ENCODE results near the gene DGKZ.
"Not testable (repeated sequence)": the region's sequence is repeated elsewhere in the genome, so short reads cannot be mapped to it uniquely, and the experiment has no call there.

Gene DGKZ

DNA sequence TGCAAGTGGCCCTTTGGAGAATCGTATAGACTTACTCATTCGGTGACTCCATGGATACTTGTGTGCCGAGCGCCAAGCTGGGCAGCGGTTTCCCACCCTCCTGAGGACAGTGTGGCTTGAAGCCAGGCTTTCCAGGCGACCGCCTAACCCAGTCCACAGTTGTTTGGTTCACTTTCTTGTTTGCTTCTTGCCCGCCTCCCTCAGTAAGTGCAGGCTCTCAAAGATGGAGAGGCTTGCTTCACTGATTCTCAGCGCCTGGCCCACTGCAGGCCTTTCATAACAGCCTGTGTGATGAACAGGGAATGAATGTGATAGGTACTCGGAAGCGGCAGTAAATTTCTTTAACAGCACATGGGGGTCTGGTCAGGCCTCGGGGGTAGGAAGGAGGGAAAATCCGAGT, 23.0 kb downstream of the DGKZ start:
- no peaks in the 10 kb centered on the region for H4K20me1 ChIP-seq (ENCODE audit: insufficient read depth)
- H2AFZ ChIP-seq (ENCODE audit: low read depth), result no peak overlapping the region
- TF ChIP-seq, protein P1, sequence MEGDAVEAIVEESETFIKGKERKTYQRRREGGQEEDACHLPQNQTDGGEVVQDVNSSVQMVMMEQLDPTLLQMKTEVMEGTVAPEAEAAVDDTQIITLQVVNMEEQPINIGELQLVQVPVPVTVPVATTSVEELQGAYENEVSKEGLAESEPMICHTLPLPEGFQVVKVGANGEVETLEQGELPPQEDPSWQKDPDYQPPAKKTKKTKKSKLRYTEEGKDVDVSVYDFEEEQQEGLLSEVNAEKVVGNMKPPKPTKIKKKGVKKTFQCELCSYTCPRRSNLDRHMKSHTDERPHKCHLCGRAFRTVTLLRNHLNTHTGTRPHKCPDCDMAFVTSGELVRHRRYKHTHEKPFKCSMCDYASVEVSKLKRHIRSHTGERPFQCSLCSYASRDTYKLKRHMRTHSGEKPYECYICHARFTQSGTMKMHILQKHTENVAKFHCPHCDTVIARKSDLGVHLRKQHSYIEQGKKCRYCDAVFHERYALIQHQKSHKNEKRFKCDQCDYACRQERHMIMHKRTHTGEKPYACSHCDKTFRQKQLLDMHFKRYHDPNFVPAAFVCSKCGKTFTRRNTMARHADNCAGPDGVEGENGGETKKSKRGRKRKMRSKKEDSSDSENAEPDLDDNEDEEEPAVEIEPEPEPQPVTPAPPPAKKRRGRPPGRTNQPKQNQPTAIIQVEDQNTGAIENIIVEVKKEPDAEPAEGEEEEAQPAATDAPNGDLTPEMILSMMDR (conservative IDR thresholded peaks at IDR 0.05; ENCODE audit: low read depth, low read length), result no peak
- no peaks in the 10 kb centered on the region for H3K4me1 ChIP-seq (ENCODE audit: low read depth, poor library complexity, severe bottlenecking)
- no peak overlapping the region for H3K9ac ChIP-seq
- no peaks in the 10 kb centered on the region for H3K27me3 ChIP-seq (ENCODE audit: insufficient read depth, low read depth)
- H3K4me2 ChIP-seq, result no peak overlapping the region
- H3K79me2 ChIP-seq (ENCODE audit: insufficient read depth, low read depth), result no peaks in the 10 kb centered on the region
- no peaks in the 10 kb centered on the region for H3K36me3 ChIP-seq (ENCODE audit: insufficient read depth)
- no peak overlapping the region for H3K4me3 ChIP-seq (IDR thresholded peaks at IDR 0.05; ENCODE audit: insufficient read depth, low read depth, low read length)
- H3K27ac ChIP-seq, result no peak overlapping the region

DNA sequence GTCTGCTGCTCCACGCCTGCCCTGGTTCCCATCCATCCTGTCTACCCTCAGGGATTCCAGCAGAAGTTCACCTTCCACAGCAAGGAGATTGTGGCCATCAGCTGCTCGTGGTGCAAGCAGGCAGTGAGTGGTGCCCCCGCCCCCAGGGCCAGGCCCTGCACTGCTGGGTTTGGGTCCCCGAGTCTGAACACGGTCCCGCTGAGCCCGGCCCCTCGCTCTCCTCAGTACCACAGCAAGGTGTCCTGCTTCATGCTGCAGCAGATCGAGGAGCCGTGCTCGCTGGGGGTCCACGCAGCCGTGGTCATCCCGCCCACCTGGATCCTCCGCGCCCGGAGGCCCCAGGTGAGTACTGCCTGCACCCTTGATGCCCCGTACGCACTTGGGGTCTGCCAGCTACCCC, 24.0 kb downstream of the DGKZ start:
- not testable (repeated sequence) for H3K4me3 ChIP-seq (IDR thresholded peaks at IDR 0.05; ENCODE audit: insufficient read depth, low read depth, low read length); H3K36me3 ChIP-seq (ENCODE audit: insufficient read depth); H3K9ac ChIP-seq; H3K27me3 ChIP-seq (ENCODE audit: insufficient read depth, low read depth); H3K27ac ChIP-seq; H4K20me1 ChIP-seq (ENCODE audit: insufficient read depth); H3K4me1 ChIP-seq (ENCODE audit: low read depth, poor library complexity, severe bottlenecking); H3K79me2 ChIP-seq (ENCODE audit: insufficient read depth, low read depth); H2AFZ ChIP-seq (ENCODE audit: low read depth); H3K4me2 ChIP-seq

DNA sequence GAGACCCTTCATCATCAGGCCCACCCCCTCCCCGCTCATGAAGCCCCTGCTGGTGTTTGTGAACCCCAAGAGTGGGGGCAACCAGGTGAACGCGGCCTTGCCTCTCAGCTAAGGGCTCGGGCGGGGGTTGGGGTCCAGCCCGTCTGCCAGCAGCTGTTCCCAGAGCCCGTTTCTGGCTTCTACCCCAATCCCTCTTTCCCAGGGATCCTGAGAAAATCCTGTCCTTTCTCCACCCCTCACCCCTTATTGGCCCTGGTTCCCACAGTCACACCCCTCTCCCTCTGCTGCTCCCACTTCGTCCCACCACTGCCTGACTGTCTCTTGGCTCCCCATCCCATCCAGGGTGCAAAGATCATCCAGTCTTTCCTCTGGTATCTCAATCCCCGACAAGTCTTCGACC, 24.8 kb downstream of the DGKZ start:
- H3K9ac ChIP-seq, result no peak overlapping the region
- H3K36me3 ChIP-seq (ENCODE audit: insufficient read depth), result no peaks in the 10 kb centered on the region
- no peak overlapping the region for H3K4me3 ChIP-seq (IDR thresholded peaks at IDR 0.05; ENCODE audit: insufficient read depth, low read depth, low read length)
- no peak overlapping the region for H3K4me2 ChIP-seq
- TF ChIP-seq, protein P1 (conservative IDR thresholded peaks at IDR 0.05; ENCODE audit: low read depth, low read length), result no peak
- no peaks in the 10 kb centered on the region for H4K20me1 ChIP-seq (ENCODE audit: insufficient read depth)
- H3K27me3 ChIP-seq (ENCODE audit: insufficient read depth, low read depth), result no peaks in the 10 kb centered on the region
- no peak overlapping the region for H3K27ac ChIP-seq
- H2AFZ ChIP-seq (ENCODE audit: low read depth), result no peak overlapping the region
- H3K4me1 ChIP-seq (ENCODE audit: low read depth, poor library complexity, severe bottlenecking), result no peaks in the 10 kb centered on the region
- H3K79me2 ChIP-seq (ENCODE audit: insufficient read depth, low read depth), result no peaks in the 10 kb centered on the region

DNA sequence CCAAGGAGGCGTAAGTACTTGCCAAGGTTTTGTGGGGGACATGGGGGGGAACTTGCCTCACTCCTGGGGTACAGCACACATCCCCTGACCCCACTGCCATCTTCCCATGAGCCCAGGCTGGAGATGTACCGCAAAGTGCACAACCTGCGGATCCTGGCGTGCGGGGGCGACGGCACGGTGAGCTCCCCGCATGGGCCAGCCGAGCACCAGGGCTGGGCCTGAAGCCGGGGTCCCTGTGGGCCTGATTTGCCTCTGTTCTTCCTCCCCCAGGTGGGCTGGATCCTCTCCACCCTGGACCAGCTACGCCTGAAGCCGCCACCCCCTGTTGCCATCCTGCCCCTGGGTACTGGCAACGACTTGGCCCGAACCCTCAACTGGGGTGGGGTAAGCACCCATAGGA, 25.2 kb downstream of the DGKZ start:
- not testable (repeated sequence) for H3K36me3 ChIP-seq (ENCODE audit: insufficient read depth)

DNA sequence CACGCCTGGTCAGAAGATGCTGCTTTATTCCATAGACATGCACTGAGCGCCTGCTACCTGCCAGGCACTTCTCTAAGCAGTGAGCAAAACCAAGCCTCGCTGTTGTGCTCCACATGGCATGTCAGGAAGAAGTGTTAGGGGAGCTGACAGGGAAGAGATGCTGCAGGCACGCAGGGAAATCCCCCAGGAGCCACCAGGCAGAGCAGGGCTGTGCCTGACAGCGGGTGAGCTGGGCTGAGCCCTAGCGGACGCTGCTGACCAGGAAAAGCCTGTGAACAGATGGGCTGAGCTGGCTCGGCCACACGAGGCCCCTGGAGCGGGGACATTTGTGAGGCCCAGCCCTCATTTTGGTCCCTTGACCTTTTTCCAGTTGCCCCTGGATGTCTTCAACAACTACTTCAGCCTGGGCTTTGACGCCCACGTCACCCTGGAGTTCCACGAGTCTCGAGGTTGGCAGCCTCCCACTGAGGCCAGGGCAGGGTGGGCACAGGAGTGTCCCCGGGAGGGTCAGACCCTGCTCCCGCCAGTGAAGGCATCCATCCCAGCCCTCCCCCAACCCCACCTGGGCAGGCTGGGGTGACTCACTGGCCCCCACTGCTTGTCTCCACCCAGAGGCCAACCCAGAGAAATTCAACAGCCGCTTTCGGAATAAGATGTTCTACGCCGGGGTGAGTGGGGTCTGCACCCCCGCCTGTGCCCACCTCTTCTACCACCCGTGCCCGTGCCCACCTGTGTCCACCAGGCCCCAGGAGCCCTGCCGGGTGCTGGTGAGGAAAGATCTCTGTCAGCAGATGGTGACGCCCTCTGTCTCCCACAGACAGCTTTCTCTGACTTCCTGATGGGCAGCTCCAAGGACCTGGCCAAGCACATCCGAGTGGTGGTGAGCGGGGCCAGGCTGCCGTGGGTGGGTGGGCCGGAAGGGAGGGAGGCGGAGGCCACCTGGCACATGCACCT, 26.8 kb downstream of the DGKZ start:
- TF ChIP-seq, protein P1 (conservative IDR thresholded peaks at IDR 0.05; ENCODE audit: low read depth, low read length), result no peak
- no peaks in the 10 kb centered on the region for H3K27me3 ChIP-seq (ENCODE audit: insufficient read depth, low read depth)
- no peak overlapping the region for H3K27ac ChIP-seq
- H3K4me3 ChIP-seq (IDR thresholded peaks at IDR 0.05; ENCODE audit: insufficient read depth, low read depth, low read length), result no peak overlapping the region
- H2AFZ ChIP-seq (ENCODE audit: low read depth), result no peak overlapping the region
- H3K4me2 ChIP-seq, result no peak overlapping the region
- H3K9ac ChIP-seq, result no peak overlapping the region
- no peaks in the 10 kb centered on the region for H4K20me1 ChIP-seq (ENCODE audit: insufficient read depth)
- peaks cover 2% of the 10 kb centered on the region for H3K4me1 ChIP-seq (ENCODE audit: low read depth, poor library complexity, severe bottlenecking)
- H3K79me2 ChIP-seq (ENCODE audit: insufficient read depth, low read depth), result no peaks in the 10 kb centered on the region
- H3K36me3 ChIP-seq (ENCODE audit: insufficient read depth), result no peaks in the 10 kb centered on the region

More for the DNA sequence above, 25.2 kb downstream of the DGKZ start:
- not testable (repeated sequence) for H3K27me3 ChIP-seq (ENCODE audit: insufficient read depth, low read depth); H2AFZ ChIP-seq (ENCODE audit: low read depth); H4K20me1 ChIP-seq (ENCODE audit: insufficient read depth); H3K9ac ChIP-seq; H3K27ac ChIP-seq; H3K4me3 ChIP-seq (IDR thresholded peaks at IDR 0.05; ENCODE audit: insufficient read depth, low read depth, low read length); H3K79me2 ChIP-seq (ENCODE audit: insufficient read depth, low read depth); H3K4me1 ChIP-seq (ENCODE audit: low read depth, poor library complexity, severe bottlenecking); H3K4me2 ChIP-seq
